Stimulated activated CD4-positive, alpha-beta T cell treated with anti-CD3 and anti-CD28 coated beads, Interleukin-1b, Interleukin-23, amount 100 ng/mL, for 48 hours (primary cell): ENCODE results near the gene COPS7A.

Source experiments
- DNase-seq: peaks from one replicate; pipeline ENCODE4 v3.0.0-alpha.2; 2020

The COPS7A gene

GRCh38 chr12:6752167-6752920 lies 28.5 kb downstream of the COPS7A start:
- peak; percentile 28 for DNase-seq

GRCh38 chr12:6752921-6753771 lies 29.3 kb downstream of the COPS7A start, which contains the start of gene MLF2:
TSS of gene MLF2 (minus strand) at chr12:6753141. CDS start at chr12:6752334, 807 bp downstream.
- DNase-seq, result peak; percentile 98

- DNase-seq, result no peak
Observed at GRCh38 chr12:6753772-6754356, 30.0 kb downstream of the COPS7A start.

- DNase-seq, result no peak
Observed at GRCh38 chr12:6754411-6754810, 30.6 kb downstream of the COPS7A start.

- DNase-seq, result no peak
Observed at GRCh38 chr12:6757028-6757690, 33.3 kb downstream of the COPS7A start.

GRCh38 chr12:6758506-6759095 lies 34.8 kb downstream of the COPS7A start:
- DNase-seq, result no peak

GRCh38 chr12:6759741-6760140 lies 35.9 kb downstream of the COPS7A start:
- DNase-seq, result no peak

GRCh38 chr12:6763380-6763779 lies 39.5 kb downstream of the COPS7A start:
- no peak for DNase-seq

- DNase-seq, result peak; percentile 64
Observed at GRCh38 chr12:6764011-6764828, 40.4 kb downstream of the COPS7A start.

- DNase-seq, result no peak
Observed at GRCh38 chr12:6765048-6765633, 41.3 kb downstream of the COPS7A start.

- DNase-seq, result no peak
Observed at GRCh38 chr12:6765634-6766581, 42.1 kb downstream of the COPS7A start, which contains the start of gene PTMS. TSS of gene PTMS (plus strand) at chr12:6766363. CDS start at chr12:6766706, 343 bp downstream.

GRCh38 chr12:6766651-6767349 lies 43.0 kb downstream of the COPS7A start:
- no peak for DNase-seq

GRCh38 chr12:6767353-6768319 lies 43.8 kb downstream of the COPS7A start:
- no peak for DNase-seq

GRCh38 chr12:6768437-6768914 lies 44.6 kb downstream of the COPS7A start:
- DNase-seq, result no peak

GRCh38 chr12:6768990-6769389 lies 45.1 kb downstream of the COPS7A start:
- no peak for DNase-seq

- no peak for DNase-seq
Observed at GRCh38 chr12:6769666-6770065, 45.8 kb downstream of the COPS7A start.

GRCh38 chr12:6770094-6770493 lies 46.2 kb downstream of the COPS7A start:
- no peak for DNase-seq

GRCh38 chr12:6770600-6770999 lies 46.8 kb downstream of the COPS7A start:
- no peak for DNase-seq
